HEK293 (cell line): ENCODE measurements around the gene RLN3.

Experiments
- CTCF ChIP-seq: fragments of 450-650 bp; formaldehyde crosslinking; IDR thresholded peaks from 2 replicates; pipeline ENCODE4 v1.5.1; 2016; ENCODE audit warnings: missing biosample characterization, missing genetic modification characterization
- PRDM6 ChIP-seq: fragments of 450-650 bp; formaldehyde crosslinking; IDR thresholded peaks from 2 replicates; pipeline ENCODE4 v1.5.1; 2017; ENCODE audit warnings: missing biosample characterization, missing genetic modification characterization
- RBAK ChIP-seq: fragments of 450-650 bp; formaldehyde crosslinking; IDR thresholded peaks from 2 replicates; pipeline ENCODE4 v1.5.1; 2016; ENCODE audit warnings: missing biosample characterization, missing genetic modification characterization
- YY1 ChIP-seq: fragments of 450-650 bp; formaldehyde crosslinking; IDR thresholded peaks from 2 replicates; pipeline ENCODE4 v1.5.1; 2018; ENCODE audit warnings: missing biosample characterization, missing genetic modification characterization
- ZNF18 ChIP-seq: fragments of 450-650 bp; formaldehyde crosslinking; IDR thresholded peaks from 2 replicates; pipeline ENCODE4 v1.5.1; 2016; ENCODE audit warnings: missing biosample characterization, missing genetic modification characterization
- ZNF23 ChIP-seq: fragments of 450-650 bp; formaldehyde crosslinking; IDR thresholded peaks from 2 replicates; pipeline ENCODE4 v1.5.1; 2016; ENCODE audit warnings: missing biosample characterization, missing genetic modification characterization, borderline replicate concordance
- TF ChIP-seq, protein P1 (sequence below): sonication (generic); formaldehyde crosslinking; IDR thresholded peaks from 2 replicates; pipeline ENCODE4 v1.8.1; 2022; ENCODE audit warnings: mild to moderate bottlenecking, moderate library complexity, missing genetic modification reagents

DNA sequence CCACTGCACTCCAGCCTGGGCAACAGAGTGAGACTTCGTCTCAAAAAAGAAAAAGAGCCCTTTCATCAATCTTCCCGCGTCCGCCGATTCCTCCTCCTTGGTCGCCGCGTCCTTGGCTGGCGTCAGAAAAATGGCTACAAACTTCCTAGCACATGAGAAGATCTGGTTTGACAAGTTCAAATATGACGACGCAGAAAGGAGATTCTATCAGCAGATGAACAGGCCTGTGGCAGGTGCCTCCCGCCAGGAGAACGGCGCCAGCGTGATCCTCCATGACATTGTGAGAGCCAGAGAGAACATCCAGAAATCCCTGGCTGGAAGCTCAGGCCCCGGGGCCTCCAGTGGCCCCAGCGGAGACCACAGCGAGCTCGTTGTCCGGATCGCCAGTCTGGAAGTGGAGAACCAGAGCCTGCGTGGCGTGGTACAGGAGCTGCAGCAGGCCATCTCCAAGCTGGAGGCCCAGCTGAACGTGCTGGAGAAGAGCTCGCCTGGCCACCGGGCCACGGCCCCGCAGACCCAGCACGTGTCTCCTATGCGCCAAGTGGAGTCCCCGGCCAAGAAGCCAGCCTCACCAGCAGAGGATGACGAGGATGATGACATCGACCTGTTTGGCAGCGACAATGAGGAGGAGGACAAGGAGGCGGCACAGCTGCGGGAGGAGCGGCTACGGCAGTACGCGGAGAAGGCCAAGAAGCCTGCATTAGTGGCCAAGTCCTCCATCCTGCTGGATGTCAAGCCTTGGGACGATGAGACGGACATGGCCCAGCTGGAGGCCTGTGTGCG is 42.5 kb downstream of the RLN3 start:
- TF ChIP-seq CTCF (tag by site-specific recombination), result no peak
- TF ChIP-seq, protein P1, sequence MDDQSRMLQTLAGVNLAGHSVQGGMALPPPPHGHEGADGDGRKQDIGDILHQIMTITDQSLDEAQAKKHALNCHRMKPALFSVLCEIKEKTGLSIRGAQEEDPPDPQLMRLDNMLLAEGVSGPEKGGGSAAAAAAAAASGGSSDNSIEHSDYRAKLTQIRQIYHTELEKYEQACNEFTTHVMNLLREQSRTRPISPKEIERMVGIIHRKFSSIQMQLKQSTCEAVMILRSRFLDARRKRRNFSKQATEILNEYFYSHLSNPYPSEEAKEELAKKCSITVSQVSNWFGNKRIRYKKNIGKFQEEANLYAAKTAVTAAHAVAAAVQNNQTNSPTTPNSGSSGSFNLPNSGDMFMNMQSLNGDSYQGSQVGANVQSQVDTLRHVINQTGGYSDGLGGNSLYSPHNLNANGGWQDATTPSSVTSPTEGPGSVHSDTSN (CRISPR knock-in tag), result no peak
- TF ChIP-seq ZNF23 (tag by site-specific recombination), result no peak
- TF ChIP-seq YY1 (tag by site-specific recombination), result no peak
- TF ChIP-seq ZNF18 (tag by site-specific recombination), result no peak
- no peak for TF ChIP-seq PRDM6
- no peak for TF ChIP-seq RBAK (tag by site-specific recombination)
